Neural cell (in vitro differentiated cells): ENCODE results near the gene FRAT2. TPM values are rescaled to one million over a fixed set of nuclear protein-coding genes. Genes with fewer than 3 reads are reported as not detected.

ENCODE experiments used
- H2AFZ ChIP-seq: fragments of 200-600, 300-800 bp; sonication (generic), shearing (Covaris generic); 2 replicates; pipeline ENCODE4 v1.6.0; 2014; ENCODE audit warnings: low read depth, mild to moderate bottlenecking, antibody characterized with exemption, low read length, moderate library complexity
- H3F3A ChIP-seq: fragments of 200-600 bp; shearing (Covaris generic); 2 replicates; pipeline ENCODE4 v1.6.1; 2016; ENCODE audit warnings: mild to moderate bottlenecking, moderate library complexity, mixed read lengths, antibody characterized with exemption, low read length; ENCODE audit not compliant: insufficient read depth, poor library complexity, severe bottlenecking
- H3K27ac ChIP-seq: fragments of 200-600, 300-800 bp; sonication (generic), shearing (Covaris generic); 2 replicates; pipeline ENCODE4 v1.5.1; 2014; ENCODE audit warnings: mild to moderate bottlenecking, low read length, moderate library complexity
- H3K27me3 ChIP-seq: fragments of 300-800, 200-600 bp; sonication (generic), shearing (Covaris generic); 2 replicates; pipeline ENCODE4 v1.6.0; 2014; ENCODE audit warnings: mild to moderate bottlenecking, low read depth, low read length, moderate library complexity; ENCODE audit not compliant: insufficient read depth
- H3K36me3 ChIP-seq: fragments of 300-800, 200-600 bp; sonication (generic), shearing (Covaris generic); 2 replicates; pipeline ENCODE4 v1.5.1; 2014; ENCODE audit warnings: mild to moderate bottlenecking, antibody characterized with exemption, low read length, moderate library complexity; ENCODE audit not compliant: insufficient read depth
- H3K4me2 ChIP-seq: fragments of 300-800, 200-600 bp; sonication (generic), shearing (Covaris generic); 2 replicates; pipeline ENCODE4 v1.6.0; 2014; ENCODE audit warnings: mild to moderate bottlenecking, low read length
- H3K4me3 ChIP-seq: fragments of 300-800, 200-600 bp; sonication (generic), shearing (Covaris generic); 2 replicates; pipeline ENCODE4 v1.5.1; 2014; ENCODE audit warnings: mild to moderate bottlenecking, low read length, moderate library complexity
- H3K79me2 ChIP-seq: fragments of 200-600 bp; shearing (Covaris generic); replicated peaks from 2 replicates; pipeline ENCODE4 v1.6.0; 2014; ENCODE audit warnings: mild to moderate bottlenecking, low read length, moderate library complexity; ENCODE audit not compliant: insufficient read depth
- H3K9ac ChIP-seq: fragments of 300-800, 200-600 bp; sonication (generic), shearing (Covaris generic); 2 replicates; pipeline ENCODE4 v1.6.1; 2016; ENCODE audit warnings: mild to moderate bottlenecking, low read length, mixed read lengths
- H3K9me2 ChIP-seq: fragments of 200-600 bp; shearing (Covaris generic); 2 replicates; pipeline ENCODE4 v1.6.1; 2016; ENCODE audit warnings: mild to moderate bottlenecking, low read length, mixed read lengths; ENCODE audit not compliant: insufficient read depth
- H3K9me3 ChIP-seq: fragments of 200-600, 300-800 bp; sonication (generic), shearing (Covaris generic); 2 replicates; pipeline ENCODE4 v1.6.1; 2016; ENCODE audit warnings: mild to moderate bottlenecking, mixed run types, low read length, moderate library complexity, mixed read lengths
- H4K20me1 ChIP-seq: fragments of 200-600 bp; shearing (Covaris generic); 2 replicates; pipeline ENCODE4 v1.6.1; 2016; ENCODE audit warnings: mild to moderate bottlenecking, mixed run types; ENCODE audit not compliant: insufficient read depth
- EP300 ChIP-seq: fragments of 450-650 bp; conservative IDR thresholded peaks from 2 replicates; pipeline ENCODE4 v1.6.1; 2014; ENCODE audit warnings: antibody characterized with exemption, mild to moderate bottlenecking, moderate library complexity; ENCODE audit not compliant: poor library complexity, severe bottlenecking
- EZH2 ChIP-seq: fragments of 200-600, 300-800 bp; shearing (Covaris generic), sonication (generic); IDR thresholded peaks from 2 replicates; pipeline ENCODE4 v1.6.1; 2014; ENCODE audit warnings: antibody characterized with exemption, low read length, borderline replicate concordance, mild to moderate bottlenecking; ENCODE audit not compliant: insufficient read depth, poor library complexity, severe bottlenecking
- MXI1 ChIP-seq: fragments of 450-650 bp; conservative IDR thresholded peaks from 2 replicates; pipeline ENCODE4 v1.6.1; 2014; ENCODE audit warnings: antibody characterized with exemption, mild to moderate bottlenecking; ENCODE audit not compliant: poor library complexity, severe bottlenecking
- POLR2AphosphoS5 ChIP-seq: IDR thresholded peaks from 2 replicates; pipeline ENCODE4 v1.6.1; 2012
- RAD21 ChIP-seq: fragments of 450-650 bp; conservative IDR thresholded peaks from 2 replicates; pipeline ENCODE4 v1.6.1; 2014; ENCODE audit warnings: antibody characterized with exemption, mild to moderate bottlenecking, moderate library complexity
- SMC3 ChIP-seq: fragments of 450-650 bp; conservative IDR thresholded peaks from 2 replicates; pipeline ENCODE4 v1.6.1; 2014; ENCODE audit warnings: antibody characterized with exemption, mild to moderate bottlenecking, moderate library complexity; ENCODE audit not compliant: poor library complexity
- TAF1 ChIP-seq: IDR thresholded peaks from 2 replicates; pipeline ENCODE4 v1.6.1; 2012; ENCODE audit warnings: low read depth
- polyA plus RNA-seq: library from polyadenylated mRNA; depleted of rRNA; stranded (reverse); fragments of >200 nt; gene quantifications from 2 replicates; pipeline ENCODE4 v1.2.3, GENCODE V29; 2014
- TF ChIP-seq, protein P1 (sequence below): fragments of 450-650 bp; IDR thresholded peaks from 2 replicates; pipeline ENCODE4 v1.5.1; 2014; ENCODE audit warnings: antibody characterized with exemption, mild to moderate bottlenecking, moderate library complexity; ENCODE audit not compliant: poor library complexity, severe bottlenecking
- TF ChIP-seq, protein P2 (sequence below): IDR thresholded peaks from 2 replicates; pipeline ENCODE4 v1.6.1; 2012; ENCODE audit warnings: borderline replicate concordance

The FRAT2 gene
- polyA plus RNA-seq, 1 donor from 2014 or later: 18.5 TPM

DNA sequence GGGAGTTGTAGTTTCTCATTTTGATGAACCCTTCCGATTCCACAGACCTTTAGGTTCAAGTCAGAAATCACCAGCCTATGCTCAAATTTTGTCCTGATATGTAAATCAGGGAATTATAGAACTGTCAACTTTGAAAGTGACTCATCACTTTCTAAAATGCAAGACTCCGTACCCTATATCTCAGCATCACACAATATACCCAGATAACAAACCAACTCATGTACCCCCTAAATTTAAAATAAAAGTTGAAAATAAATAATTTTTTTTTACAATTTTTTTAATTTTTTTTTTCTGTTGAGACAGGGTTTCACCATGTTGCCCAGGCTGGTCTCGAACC lies 41.7 kb downstream of the FRAT2 start:
- no peak overlapping the region for H2AFZ ChIP-seq
- H4K20me1 ChIP-seq: no peaks in the 10 kb centered on the region
- H3F3A ChIP-seq: no peaks in the 10 kb centered on the region
- no peaks in the 10 kb centered on the region for H3K9me2 ChIP-seq
- H3K36me3 ChIP-seq: no peaks in the 10 kb centered on the region
- no peaks in the 10 kb centered on the region for H3K9me3 ChIP-seq
- peak overlapping the region; percentile 89 for H3K4me3 ChIP-seq
- peak overlapping the region; percentile 55 for H3K4me2 ChIP-seq
- TF ChIP-seq, protein P1, sequence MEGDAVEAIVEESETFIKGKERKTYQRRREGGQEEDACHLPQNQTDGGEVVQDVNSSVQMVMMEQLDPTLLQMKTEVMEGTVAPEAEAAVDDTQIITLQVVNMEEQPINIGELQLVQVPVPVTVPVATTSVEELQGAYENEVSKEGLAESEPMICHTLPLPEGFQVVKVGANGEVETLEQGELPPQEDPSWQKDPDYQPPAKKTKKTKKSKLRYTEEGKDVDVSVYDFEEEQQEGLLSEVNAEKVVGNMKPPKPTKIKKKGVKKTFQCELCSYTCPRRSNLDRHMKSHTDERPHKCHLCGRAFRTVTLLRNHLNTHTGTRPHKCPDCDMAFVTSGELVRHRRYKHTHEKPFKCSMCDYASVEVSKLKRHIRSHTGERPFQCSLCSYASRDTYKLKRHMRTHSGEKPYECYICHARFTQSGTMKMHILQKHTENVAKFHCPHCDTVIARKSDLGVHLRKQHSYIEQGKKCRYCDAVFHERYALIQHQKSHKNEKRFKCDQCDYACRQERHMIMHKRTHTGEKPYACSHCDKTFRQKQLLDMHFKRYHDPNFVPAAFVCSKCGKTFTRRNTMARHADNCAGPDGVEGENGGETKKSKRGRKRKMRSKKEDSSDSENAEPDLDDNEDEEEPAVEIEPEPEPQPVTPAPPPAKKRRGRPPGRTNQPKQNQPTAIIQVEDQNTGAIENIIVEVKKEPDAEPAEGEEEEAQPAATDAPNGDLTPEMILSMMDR: no peak
- TF ChIP-seq, protein P2, sequence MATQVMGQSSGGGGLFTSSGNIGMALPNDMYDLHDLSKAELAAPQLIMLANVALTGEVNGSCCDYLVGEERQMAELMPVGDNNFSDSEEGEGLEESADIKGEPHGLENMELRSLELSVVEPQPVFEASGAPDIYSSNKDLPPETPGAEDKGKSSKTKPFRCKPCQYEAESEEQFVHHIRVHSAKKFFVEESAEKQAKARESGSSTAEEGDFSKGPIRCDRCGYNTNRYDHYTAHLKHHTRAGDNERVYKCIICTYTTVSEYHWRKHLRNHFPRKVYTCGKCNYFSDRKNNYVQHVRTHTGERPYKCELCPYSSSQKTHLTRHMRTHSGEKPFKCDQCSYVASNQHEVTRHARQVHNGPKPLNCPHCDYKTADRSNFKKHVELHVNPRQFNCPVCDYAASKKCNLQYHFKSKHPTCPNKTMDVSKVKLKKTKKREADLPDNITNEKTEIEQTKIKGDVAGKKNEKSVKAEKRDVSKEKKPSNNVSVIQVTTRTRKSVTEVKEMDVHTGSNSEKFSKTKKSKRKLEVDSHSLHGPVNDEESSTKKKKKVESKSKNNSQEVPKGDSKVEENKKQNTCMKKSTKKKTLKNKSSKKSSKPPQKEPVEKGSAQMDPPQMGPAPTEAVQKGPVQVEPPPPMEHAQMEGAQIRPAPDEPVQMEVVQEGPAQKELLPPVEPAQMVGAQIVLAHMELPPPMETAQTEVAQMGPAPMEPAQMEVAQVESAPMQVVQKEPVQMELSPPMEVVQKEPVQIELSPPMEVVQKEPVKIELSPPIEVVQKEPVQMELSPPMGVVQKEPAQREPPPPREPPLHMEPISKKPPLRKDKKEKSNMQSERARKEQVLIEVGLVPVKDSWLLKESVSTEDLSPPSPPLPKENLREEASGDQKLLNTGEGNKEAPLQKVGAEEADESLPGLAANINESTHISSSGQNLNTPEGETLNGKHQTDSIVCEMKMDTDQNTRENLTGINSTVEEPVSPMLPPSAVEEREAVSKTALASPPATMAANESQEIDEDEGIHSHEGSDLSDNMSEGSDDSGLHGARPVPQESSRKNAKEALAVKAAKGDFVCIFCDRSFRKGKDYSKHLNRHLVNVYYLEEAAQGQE: no peak
- TF ChIP-seq TAF1 (no peak), POLR2AphosphoS5 (no peak), RAD21 (no peak), EZH2 (no peak), MXI1 (no peak), SMC3 (no peak), EP300 (no peak)
- no peaks in the 10 kb centered on the region for H3K79me2 ChIP-seq
- H3K9ac ChIP-seq: no peak overlapping the region
- H3K27me3 ChIP-seq: no peaks in the 10 kb centered on the region
- H3K27ac ChIP-seq: no peak overlapping the region

DNA sequence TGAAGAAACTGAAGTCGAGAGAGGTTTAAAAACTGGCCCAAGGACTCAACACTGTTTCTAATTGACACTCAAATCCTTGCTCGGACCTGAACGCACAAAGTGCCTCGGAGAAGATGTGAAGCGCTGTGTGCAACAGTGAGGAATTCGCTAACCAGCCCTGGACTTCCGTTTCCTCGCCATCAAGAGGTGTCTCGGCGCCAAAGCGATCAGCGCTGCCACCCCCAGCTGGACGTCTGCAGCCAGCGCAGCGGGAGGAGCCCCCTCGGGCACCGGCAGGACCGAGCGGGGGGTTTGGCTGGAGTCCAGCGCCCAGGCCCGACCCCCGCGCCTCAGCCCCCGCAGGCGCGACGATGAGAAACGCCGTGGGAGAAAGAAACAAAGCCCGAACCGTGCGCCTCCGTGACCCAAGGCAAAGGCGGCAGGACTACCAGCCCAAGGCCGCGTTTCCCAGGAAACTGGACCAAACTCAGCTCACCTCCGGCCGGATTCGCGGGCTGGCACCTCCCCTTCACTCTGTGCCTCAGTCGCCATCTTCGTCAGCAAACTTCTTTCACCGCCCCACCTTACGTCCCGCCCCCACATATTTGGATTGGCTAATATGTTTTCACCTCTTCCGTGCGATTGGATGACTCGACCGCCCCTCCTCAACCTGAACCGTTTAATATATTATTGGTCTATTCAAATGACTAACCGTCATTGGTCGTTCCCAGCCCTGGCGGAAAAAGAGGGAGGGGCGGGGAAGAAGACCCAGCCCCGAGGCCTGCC lies 42.2 kb downstream of the FRAT2 start, which contains the start of gene ARHGAP19:
Gene ARHGAP19, minus strand, starts transcription at position 541 of the 765 bp plus-strand sequence. Its CDS starts 10 bp downstream, at position 531.
- Histone ChIP-seq H3K27me3 (no peaks in the 10 kb centered on the region), H3F3A (no peaks in the 10 kb centered on the region), H4K20me1 (no peaks in the 10 kb centered on the region), H3K36me3 (no peaks in the 10 kb centered on the region), H3K79me2 (no peaks in the 10 kb centered on the region), H3K9ac (peak within 1 kb of the TSS; percentile 69), H3K27ac (peak within 1 kb of the TSS; percentile 69), H2AFZ (peak within 1 kb of the TSS; percentile 74), H3K9me2 (no peaks in the 10 kb centered on the region), H3K4me3 (peak within 1 kb of the TSS; percentile 89), H3K9me3 (no peaks in the 10 kb centered on the region), H3K4me2 (peak within 1 kb of the TSS; percentile 72)
- TF ChIP-seq, protein P1: peak; percentile 32
- TF ChIP-seq EP300: no peak
- peak; percentile 78 for TF ChIP-seq MXI1
- no peak for TF ChIP-seq EZH2
- peak; percentile 49 for TF ChIP-seq RAD21
- peak; percentile 70 for TF ChIP-seq POLR2AphosphoS5
- peak; percentile 4 for TF ChIP-seq SMC3
- TF ChIP-seq TAF1: peak; percentile 51
- TF ChIP-seq, protein P2: no peak
